Central memory CD4-positive, alpha-beta T cell (primary cell): ENCODE measurements around the gene GSN.

Source experiments
- DNase-seq: peaks from one replicate; pipeline ENCODE4 v3.0.0; 2022

GSN gene

GRCh38 chr9:121246821-121247561, 21.0 kb upstream of the GSN start:
- no peak for DNase-seq

- no peak for DNase-seq
These were observed 18.4 kb upstream of the GSN start for GRCh38 chr9:121249563-121249962.

DNA sequence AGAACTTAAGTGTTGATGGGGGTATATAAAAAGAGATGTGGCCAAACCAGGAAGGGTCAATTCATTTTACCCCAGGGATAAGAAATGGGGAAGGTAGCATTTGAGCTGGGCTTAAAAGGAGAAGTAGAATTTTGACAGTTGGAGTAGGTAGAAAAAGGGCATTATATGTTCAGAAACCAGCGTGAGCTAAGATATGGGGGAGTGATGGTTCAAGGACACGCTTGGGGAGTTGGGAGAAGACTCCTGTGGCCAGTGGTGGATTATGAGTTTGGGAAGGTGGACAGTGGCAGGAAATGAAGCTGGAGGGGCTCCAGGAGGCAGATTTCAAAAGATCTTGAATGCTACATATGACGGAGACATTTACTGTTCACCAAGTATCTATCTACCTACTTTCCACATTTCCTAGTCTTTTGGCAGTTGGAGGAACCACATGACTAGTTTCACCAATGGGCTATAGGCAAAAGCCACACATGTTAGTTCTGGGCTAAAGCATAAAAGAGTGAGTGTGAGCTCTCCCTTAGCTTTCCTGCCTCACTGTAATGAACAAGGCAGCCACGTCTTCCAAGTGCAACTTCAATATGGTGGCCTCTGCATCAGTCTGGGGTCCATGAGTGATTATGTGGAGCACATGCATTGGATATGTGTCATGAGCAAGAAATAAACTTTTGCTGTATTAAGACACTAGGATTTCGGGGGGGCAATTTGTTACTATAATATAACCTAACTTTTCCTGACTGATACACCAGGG, 15.7 kb upstream of the GSN start:
- no peak for DNase-seq

- DNase-seq = no peak
These were observed 14.8 kb upstream of the GSN start for GRCh38 chr9:121253162-121253561.

DNA sequence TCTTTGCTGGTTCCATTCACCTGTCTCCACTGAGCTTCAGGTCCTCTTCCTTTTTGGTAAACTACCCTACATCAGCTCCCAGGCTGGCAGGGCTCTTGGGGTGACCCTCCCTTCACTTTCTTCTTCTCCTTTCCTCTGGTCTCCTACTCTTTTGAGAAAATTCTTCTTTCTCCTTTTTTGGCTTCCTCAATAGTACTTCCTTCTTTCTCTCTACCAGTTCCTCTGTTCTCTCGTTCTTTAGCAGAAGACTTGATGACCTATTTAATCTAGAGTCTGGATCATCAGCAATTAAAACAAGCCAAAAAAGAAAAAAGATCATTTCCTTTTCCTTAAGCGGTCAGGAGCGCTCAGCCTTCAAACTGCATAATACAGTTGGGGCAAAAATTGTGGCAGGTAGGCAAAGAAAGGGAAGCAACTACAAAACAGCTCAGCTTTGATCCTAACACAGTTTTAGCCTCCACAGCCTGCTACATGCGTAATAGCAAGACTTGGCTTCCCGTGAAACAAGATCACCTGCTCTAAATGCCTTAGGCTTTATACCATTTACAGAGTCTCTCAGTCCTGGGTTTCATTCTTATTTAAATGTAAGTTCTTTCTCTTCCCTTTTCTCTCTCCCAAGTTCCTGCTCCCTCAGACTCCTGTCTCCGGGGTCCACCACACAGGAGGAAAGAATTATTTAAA, 14.0 kb upstream of the GSN start:
- no peak for DNase-seq

DNA sequence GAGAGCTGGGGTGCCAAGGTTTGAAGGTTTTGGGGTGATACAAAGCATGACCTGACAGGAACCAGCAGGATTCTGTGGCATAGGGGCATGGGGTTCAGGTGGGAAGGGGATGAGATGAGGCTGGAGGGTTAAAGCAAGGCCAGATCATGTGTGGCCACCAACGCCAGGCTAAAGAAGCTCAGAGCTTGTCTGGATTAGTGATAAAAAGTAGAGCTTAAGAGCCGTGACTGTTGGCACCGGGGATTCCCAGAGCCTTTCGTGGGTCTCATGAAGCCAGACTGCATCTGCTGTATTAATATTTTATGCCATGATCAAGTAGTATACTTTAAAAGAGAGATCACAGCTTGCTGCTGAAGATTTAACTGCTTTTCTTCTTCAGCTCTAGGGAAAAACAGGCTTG, 8.5 kb upstream of the GSN start:
- no peak for DNase-seq

DNA sequence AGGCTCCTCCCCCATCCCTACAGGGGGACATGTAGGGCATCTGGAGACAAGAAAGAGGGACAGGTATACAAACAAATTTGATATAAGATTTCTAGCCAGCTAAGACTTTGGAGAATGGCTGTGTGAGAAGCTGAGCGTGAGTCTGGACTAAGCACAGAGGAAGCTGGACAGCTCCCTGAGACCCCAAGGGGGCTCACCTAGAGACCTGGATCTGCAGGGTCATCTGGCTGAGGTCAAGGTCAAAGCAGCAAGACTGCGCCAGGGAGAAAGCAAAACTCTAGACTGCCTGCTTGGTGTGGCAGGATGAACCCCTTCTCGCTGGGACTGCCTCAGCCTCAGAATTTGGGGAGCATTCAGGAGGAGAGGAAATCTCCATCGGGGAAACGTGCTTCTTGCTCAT, 8.0 kb upstream of the GSN start:
- no peak for DNase-seq

- DNase-seq = no peak
These were observed 7.4 kb upstream of the GSN start for GRCh38 chr9:121260457-121261106.

DNA sequence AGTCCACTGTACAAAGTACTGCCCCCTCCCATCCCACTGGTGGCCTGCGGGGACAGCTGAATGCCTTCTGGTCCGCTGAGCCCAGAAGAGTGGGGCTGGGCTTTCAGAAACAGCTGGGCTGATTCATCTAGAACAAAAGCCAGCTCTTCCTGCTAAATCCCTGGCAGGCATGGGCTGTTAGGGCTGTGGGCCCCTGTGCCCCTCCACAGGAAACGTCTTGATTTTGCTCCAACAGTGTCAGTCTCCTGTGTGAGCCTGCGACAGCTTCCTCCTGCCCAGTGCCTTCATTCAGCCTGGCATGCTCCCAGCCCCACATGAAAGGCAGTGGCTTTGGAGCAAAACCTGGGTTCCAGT, 6.9 kb upstream of the GSN start:
- DNase-seq = no peak

GRCh38 chr9:121261755-121262154, 6.2 kb upstream of the GSN start:
- DNase-seq = no peak

DNA sequence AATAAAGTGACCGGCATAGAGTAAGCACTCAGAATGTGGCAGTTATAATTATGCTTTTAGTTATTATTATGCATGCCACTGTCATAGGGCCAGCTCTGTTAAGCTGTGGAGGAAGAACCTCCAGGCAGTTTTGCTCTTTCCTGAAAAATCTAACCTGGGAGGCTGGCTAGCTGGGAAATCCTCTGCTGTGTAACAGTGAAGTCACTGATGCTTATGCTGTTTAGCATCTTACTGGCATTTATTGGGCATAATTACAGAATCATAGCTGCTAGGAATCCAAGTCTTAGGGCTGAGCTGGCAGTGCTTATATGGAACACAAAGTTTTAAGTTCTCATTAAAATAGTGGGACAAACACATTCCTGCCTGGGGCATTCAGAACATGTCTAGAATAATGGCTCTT, 5.5 kb upstream of the GSN start:
- DNase-seq = no peak

GRCh38 chr9:121262953-121263352, 5.0 kb upstream of the GSN start:
- no peak for DNase-seq

DNA sequence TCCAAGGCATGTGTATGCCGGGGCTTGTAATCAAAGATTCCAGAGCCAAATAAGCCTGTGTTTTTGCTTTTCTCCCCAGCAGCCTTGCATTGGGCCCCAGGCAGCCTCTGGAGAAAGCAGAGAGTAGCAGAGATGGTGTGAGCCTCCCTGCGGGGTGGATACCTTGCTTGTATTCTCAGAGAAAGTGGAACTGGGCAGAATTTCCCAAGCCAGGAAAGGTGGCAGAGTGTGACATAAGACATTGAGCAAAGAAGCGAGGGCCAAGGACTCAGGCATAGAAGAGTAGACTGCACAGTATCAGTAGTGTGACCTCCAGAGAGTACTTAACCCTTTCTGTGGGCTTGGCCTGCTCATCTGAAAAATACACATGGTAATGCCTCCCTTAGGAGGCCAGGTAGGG, 1.6 kb upstream of the GSN start:
- DNase-seq = no peak

- DNase-seq = no peak
These were observed 884 bp upstream of the GSN start for GRCh38 chr9:121266906-121267650.

DNA sequence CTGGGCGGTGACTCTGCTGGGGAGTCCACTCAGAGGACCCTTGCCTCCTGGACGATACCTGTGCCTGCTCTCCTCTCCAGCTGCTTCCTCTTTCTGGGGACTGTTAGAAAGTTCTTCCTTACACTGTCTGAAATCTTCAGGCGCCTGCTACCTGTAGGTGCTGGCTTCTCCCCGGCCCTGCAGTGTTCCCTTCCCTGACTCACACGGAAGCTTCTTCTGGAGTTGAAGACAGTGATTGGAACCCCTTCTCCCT, 562 bp downstream of the GSN start:
- no peak for DNase-seq

DNA sequence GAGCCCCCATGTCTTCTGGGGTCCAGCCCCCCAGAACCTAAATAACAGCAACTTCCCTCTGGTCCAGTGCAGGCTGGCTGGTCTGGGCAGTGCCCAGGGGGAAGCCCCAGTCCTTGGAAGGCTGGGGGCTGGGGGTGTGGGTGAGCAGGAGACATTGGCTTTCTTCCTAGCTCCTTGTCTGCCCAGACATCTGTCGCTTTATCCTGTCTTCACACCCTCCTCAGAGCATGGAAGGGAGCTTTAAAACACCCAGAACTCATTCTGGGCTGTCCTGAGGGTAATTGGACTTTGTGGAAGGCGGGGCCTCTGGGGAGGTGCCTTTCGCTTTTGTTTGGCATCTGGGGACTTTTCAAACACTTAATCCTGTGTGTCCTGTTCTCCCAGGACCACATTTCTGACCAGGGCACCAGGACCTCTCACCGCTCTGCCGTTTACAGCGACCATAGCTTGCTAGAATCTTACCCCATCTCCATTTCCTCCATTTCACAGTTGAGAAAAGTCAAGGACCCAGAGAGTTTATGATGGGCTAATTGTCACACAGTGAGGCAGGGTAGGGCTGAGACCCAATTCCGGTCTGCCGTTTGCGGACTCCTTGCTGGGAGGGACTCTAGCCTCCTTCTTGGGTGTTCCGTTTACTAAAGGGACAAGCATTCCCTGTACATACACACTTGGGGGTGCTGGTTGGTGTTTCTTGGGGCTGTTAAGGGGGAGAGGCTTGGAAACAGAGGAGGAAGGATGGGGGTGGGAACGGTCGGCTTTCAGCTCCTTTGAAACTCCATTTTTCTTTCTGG, 1.1 kb downstream of the GSN start:
- no peak for DNase-seq

GRCh38 chr9:121269642-121270254, 1.8 kb downstream of the GSN start:
- DNase-seq = no peak

DNA sequence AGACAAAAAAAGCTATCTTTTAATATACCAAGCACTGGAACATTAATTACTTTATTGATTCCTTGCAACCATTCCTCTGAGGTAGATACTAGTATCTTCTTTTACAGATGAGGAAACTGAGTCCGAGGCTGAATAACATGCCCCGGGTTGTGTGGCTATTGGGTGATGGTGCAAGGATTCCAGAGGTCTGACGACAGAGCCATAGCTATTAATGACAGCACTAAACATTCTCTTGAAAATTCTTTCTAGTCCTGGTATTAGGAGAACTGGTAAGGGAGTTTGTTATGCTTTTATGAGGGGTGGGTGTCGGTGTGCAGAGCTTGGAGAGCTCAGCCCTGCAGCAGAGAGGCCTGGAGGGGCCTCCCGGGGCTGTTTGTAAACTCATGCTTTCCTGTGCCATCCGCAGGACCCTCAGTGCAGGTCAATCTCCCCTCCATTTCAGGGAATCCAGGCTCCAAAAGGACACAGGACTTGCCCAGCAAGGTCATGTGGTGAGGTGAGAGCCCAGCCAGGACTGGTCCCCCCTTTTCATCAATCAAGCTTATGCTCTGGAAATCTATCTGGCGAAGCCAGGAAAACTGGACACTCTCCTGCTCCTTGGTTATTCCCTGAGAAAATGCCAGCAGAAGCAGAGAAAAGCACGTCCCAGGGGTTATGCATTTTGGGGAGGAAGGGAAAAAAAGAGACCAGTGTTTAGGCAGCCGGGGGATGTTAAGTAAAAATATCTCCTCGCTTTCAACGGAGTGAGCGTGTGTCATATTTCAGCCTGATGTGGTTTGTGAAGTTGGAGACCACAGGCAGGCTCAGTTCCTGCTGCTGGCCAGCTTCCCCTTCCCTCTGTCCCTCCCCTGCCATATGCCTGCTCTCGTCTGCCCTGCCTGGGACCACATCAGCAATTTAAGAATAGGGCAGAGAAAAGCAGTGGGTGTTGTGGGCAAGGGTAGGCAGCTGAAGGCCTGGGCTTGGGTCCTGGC, 3.7 kb downstream of the GSN start:
- no peak for DNase-seq

DNA sequence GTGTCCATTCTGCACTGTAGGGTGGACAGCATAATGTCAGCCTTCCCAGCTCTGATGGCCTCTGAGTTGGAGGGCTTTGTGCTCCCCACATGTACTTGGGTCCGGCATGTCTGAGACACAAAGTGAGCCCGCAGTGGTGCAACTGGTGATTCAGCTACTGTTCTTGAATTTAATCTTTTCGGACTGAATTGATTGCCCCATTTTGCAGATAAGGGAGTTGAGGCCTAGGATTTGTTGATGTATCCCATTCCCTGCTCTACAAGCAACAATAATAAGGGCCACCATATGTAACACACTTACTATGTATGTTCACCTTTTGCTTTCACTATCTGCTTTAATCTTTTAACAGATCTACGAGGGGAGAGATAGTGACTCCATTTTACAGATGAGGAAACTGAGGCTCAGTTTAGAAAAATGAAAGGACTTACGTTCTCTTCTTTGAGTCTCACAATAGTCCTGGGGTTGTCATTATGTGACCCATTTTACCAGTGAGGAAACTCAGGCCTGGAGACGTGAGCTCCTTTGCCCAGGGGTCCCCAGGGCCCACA, 4.5 kb downstream of the GSN start:
- no peak for DNase-seq

DNA sequence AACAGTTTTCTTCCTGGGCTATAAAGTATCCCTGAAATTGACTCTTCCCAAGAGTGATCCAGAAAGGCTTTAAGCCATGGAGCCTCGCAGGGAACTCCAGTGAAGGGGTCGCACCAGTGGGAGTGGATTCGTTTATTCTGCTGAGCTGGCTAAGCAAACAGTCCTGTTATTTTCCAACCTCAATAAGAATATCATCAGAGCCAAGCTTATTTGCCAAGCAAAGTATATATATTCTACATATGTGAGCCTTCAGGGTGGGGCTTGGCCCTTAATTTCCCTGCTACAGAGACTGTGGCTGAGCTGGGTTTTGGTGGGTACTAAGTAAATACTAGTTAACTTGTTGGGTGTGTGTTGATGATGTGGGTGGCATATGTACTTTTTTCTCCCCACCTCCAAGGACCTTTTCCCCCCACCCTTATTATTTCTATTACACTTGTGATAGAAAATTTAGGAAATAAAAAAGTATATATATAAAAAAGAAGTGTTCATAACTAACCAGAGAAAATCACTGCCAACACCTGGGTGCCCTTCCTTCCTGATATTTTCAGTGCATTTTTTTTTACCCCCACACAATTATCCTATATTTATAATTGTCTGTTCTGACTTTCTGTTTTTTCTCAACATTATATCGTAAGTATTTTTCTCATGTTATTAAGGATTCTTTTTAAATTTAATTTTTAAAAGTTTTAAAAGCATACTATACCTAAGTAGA, 5.3 kb downstream of the GSN start:
- no peak for DNase-seq
